ENCODE results near the gene MSRB1.

GRCh38 chr16:1909561-1910231 lies 33.3 kb downstream of the MSRB1 start:
- TF ChIP-seq CTCF (IDR thresholded peaks at IDR 0.05 in 4 of 5, conservative IDR thresholded peaks at IDR 0.05 in 1 of 5) (no peak), POLR2A (IDR thresholded peaks at IDR 0.05) (no peak)
